Activated CD8-positive, alpha-beta T cell treated with anti-CD3 and anti-CD28 coated beads, Interleukin-2, amount 10 ng/mL, durations not matched to agents 7 days and 5 days (primary cell): ENCODE data around the gene ARPC2. TPM values are rescaled to one million over a fixed set of nuclear protein-coding genes. Genes with fewer than 3 reads are reported as not detected.
"Not testable (repeated sequence)": the region's sequence is repeated elsewhere in the genome, so short reads cannot be mapped to it uniquely, and the experiment has no call there.

Source experiments
- ATAC-seq: fragments of 150-1000 bp; cut with Tn5 transposase; one replicate; pipeline ENCODE4 v1.10.0; 2021; ENCODE audit warnings: moderate library complexity
- CTCF ChIA-PET: fragments of 350-600 bp; sonication (Branson Sonifier 250); formaldehyde crosslinking; loops from one replicate; lab custom pipeline; 2021; ENCODE audit warnings: antibody characterized with exemption; lab: Charles Lee
- POLR2A ChIA-PET: fragments of 350-600 bp; sonication (Branson Sonifier 250); formaldehyde crosslinking; loops from one replicate; lab custom pipeline; 2021; ENCODE audit warnings: antibody characterized with exemption; lab: Charles Lee
- DNase-seq: peaks from one replicate; pipeline ENCODE4 v3.0.0-alpha.2; 2020
- H3K27ac Mint-ChIP-seq: one replicate; pipeline ENCODE4 v1.8.0; 2021; ENCODE audit warnings: mild to moderate bottlenecking, mixed read lengths
- H3K27me3 Mint-ChIP-seq: one replicate; pipeline ENCODE4 v1.8.0; 2021; ENCODE audit warnings: low read depth, mixed read lengths
- H3K36me3 Mint-ChIP-seq: one replicate; pipeline ENCODE4 v1.8.0; 2021; ENCODE audit warnings: low read depth, mixed read lengths
- H3K4me1 Mint-ChIP-seq: one replicate; pipeline ENCODE4 v1.8.0; 2021; ENCODE audit warnings: low read depth, mixed read lengths
- H3K4me3 Mint-ChIP-seq: one replicate; pipeline ENCODE4 v1.8.0; 2021; ENCODE audit warnings: mild to moderate bottlenecking, mixed read lengths
- H3K9me3 Mint-ChIP-seq: one replicate; pipeline ENCODE4 v1.8.0; 2022; ENCODE audit warnings: mixed read lengths; ENCODE audit not compliant: insufficient read depth
- total RNA-seq, 2 experiments: library from RNA; stranded (reverse); gene quantifications; one replicate each; pipeline ENCODE4 v1.2.3, GENCODE V29; 2021

The ARPC2 gene
- 100 to 1,000 TPM; 821 to 844 TPM for total RNA-seq

DNA sequence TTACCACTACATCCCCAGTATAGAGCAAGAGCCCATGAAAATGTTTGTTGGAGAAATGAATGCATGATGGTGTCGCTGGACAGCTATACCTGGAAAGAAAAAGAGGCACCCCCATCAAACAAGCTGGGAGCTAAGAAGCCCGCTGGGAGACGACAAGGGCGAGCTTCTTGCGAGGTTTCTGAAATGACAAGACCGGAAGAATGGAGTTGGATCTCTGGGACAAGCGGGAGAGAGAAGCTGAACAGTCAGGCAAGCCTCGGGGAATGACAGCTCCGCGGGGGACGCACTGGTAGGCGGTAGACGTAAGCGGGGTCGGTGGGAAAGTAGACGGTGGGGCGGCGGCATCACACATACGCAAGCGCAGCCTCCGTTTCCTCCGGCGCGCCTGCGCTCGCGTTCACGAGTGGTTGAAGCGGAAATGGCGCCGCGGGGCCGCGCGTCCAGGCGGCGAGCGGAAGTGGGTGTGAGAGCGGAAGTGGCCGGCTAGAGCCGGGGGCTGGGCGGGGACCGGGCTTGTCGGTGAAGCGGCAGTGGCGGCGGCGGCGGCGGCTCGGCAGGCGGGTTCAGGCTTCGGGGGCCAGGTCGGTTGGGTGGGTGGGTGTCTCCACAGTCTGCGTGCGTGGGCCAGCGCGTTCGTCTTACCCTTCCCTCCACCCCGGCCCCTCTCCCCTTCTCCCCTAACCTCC is at the start of gene ARPC2:
Gene ARPC2 (plus strand): TSS at position 516 of the 686 bp plus-strand sequence. CDS start 282 bp downstream, outside the sequence.
- CTCF ChIA-PET, result interaction anchor here (1.8 to 9.0 kb wide), 3 partner anchors 14 to 49 kb away, joined by 8 to 97 read pairs (median 12); partner anchors contain the start of gene CXCR1

GRCh38 chr2:218168016-218168415 is 49.0 kb upstream of the ARPC2 start:
- no peaks in the 10 kb centered on the region for H3K9me3 Mint-ChIP-seq
- CTCF ChIA-PET, result interaction anchor here (0.6 to 2.8 kb wide), 21 partner anchors 8 to 122 kb away, joined by 3 to 12 read pairs (median 3); partner anchors contain the start of genes AAMP, ARPC2 and PNKD
- no peaks in the 10 kb centered on the region for H3K36me3 Mint-ChIP-seq
- H3K4me1 Mint-ChIP-seq, result peaks cover 28% of the 10 kb centered on the region
- DNase-seq (no peak), ATAC-seq (no peak)
- POLR2A ChIA-PET, result no interaction called here
- no peak overlapping the region for H3K4me3 Mint-ChIP-seq
- H3K27ac Mint-ChIP-seq, result no peak overlapping the region
- H3K27me3 Mint-ChIP-seq, result peaks cover 25% of the 10 kb centered on the region

More for the DNA sequence above, at the start of gene ARPC2:
- peak; percentile 72 for ATAC-seq
- peak within 1 kb of the TSS; percentile 93 for H3K27ac Mint-ChIP-seq
- peaks cover 48% of the 10 kb centered on the region for H3K36me3 Mint-ChIP-seq
- H3K4me3 Mint-ChIP-seq, result peak within 1 kb of the TSS; percentile 94
- peak; percentile 97 for DNase-seq
- POLR2A ChIA-PET, result interaction anchor here (0.6 to 2.8 kb wide), 8 partner anchors 8 to 54 kb away, joined by 3 to 37 read pairs (median 4); partner anchors contain the start of genes AAMP and PNKD
- no peaks in the 10 kb centered on the region for H3K9me3 Mint-ChIP-seq
- peaks cover 36% of the 10 kb centered on the region for H3K4me1 Mint-ChIP-seq
- H3K27me3 Mint-ChIP-seq, result no peaks in the 10 kb centered on the region

GRCh38 chr2:218168635-218169462 is 48.1 kb upstream of the ARPC2 start:
- Mint-ChIP-seq H3K36me3 (no peaks in the 10 kb centered on the region), H3K4me3 (no peak overlapping the region), H3K9me3 (no peaks in the 10 kb centered on the region), H3K4me1 (peaks cover 28% of the 10 kb centered on the region), H3K27me3 (peaks cover 24% of the 10 kb centered on the region), H3K27ac (no peak overlapping the region)
- POLR2A ChIA-PET, result no interaction called here
- DNase-seq (peak; percentile 84), ATAC-seq (peak; percentile 75)
- CTCF ChIA-PET, result interaction anchor here (0.7 to 2.8 kb wide), 16 partner anchors 9 to 121 kb away, joined by 3 to 12 read pairs (median 3); partner anchors contain the start of genes AAMP, ARPC2 and PNKD

DNA sequence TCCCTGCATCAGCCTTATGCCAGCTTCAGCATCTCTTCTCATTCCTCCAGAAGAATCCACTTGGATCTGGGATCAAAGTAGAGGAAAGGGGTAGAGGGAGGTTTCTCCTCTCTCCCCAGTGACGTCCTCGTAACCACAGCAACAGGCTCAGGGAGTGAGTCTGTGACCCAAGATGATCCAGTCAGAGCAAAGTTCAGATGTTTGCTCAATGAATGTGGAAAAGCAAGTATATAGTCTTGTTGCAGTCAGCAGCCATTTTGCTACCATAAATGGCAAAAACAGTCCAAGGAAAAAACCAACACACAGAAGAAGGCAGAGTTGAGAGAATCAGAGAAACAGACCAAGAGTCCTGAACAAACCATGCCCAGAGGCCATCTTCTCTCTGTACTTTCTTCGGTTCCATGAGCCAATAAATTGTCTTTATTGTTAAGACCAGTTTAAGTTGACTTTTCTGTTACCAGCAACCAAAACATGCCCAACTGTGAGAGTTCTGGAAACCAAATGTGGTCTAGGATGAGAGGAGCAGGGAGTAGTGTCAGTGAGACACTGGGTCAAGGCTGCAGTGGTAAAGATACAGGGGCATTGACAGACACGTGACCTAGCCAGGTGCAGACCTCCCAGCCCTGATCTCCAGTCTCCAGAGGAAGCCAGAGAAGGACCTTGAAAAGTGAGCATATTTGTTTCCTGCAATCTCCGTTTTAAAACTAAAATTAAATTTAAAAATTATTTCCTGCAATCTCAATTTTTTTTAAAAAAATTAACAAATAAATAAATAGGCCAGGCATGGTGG is 47.0 kb upstream of the ARPC2 start:
- peaks cover 19% of the 10 kb centered on the region for H3K27me3 Mint-ChIP-seq
- no peak overlapping the region for H3K27ac Mint-ChIP-seq
- CTCF ChIA-PET, result interaction anchor here (1.3 kb wide), 1 partner anchor 12 kb away, joined by 3 read pairs; no protein-coding TSS in a partner anchor
- no peaks in the 10 kb centered on the region for H3K9me3 Mint-ChIP-seq
- POLR2A ChIA-PET, result interaction anchor here (0.6 kb wide), 1 partner anchor 46 kb away, joined by 3 read pairs; no protein-coding TSS in a partner anchor
- no peaks in the 10 kb centered on the region for H3K36me3 Mint-ChIP-seq
- no peak for DNase-seq
- ATAC-seq, result no peak
- H3K4me3 Mint-ChIP-seq, result no peak overlapping the region
- H3K4me1 Mint-ChIP-seq, result peaks cover 28% of the 10 kb centered on the region

DNA sequence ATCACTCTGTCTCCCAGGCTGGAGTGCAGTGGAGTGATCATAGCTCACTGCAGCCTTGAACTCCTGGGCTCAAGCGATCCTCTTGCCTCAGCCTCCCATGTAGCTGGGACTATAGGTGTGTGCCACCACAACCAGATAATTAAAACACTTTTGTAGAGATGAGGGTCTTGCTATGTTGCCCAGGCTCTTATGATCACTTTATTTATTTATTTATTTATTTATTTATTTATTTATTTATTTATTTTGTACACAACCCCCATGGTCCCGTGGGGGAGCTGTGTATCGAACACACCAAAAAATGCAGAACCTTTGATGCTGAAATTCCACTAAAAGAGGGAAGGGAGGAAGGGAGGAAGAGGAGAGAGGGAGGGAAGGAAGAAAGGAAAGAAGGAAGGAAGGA is 45.2 kb upstream of the ARPC2 start:
- H3K4me3 Mint-ChIP-seq, ATAC-seq, H3K36me3 Mint-ChIP-seq, POLR2A ChIA-PET, H3K9me3 Mint-ChIP-seq, H3K27ac Mint-ChIP-seq, DNase-seq: not testable (repeated sequence)
- CTCF ChIA-PET, result interaction anchor here (0.9 to 1.7 kb wide), 4 partner anchors 12 to 224 kb away, joined by 3 to 4 read pairs (median 3); no protein-coding TSS in a partner anchor
- peaks cover 17% of the 10 kb centered on the region for H3K27me3 Mint-ChIP-seq
- peaks cover 19% of the 10 kb centered on the region for H3K4me1 Mint-ChIP-seq

GRCh38 chr2:218172845-218173244 is 44.1 kb upstream of the ARPC2 start:
- Mint-ChIP-seq H3K27me3 (peaks cover 17% of the 10 kb centered on the region), H3K36me3 (no peaks in the 10 kb centered on the region), H3K4me3 (no peak overlapping the region), H3K4me1 (peaks cover 8% of the 10 kb centered on the region), H3K27ac (no peak overlapping the region), H3K9me3 (no peaks in the 10 kb centered on the region)
- ChIA-PET POLR2A (no interaction called here), CTCF (interaction anchor here (0.9 to 1.5 kb wide), 2 partner anchors 11 to 13 kb away, joined by 3 read pairs; no protein-coding TSS in a partner anchor)
- DNase-seq (no peak), ATAC-seq (no peak)

DNA sequence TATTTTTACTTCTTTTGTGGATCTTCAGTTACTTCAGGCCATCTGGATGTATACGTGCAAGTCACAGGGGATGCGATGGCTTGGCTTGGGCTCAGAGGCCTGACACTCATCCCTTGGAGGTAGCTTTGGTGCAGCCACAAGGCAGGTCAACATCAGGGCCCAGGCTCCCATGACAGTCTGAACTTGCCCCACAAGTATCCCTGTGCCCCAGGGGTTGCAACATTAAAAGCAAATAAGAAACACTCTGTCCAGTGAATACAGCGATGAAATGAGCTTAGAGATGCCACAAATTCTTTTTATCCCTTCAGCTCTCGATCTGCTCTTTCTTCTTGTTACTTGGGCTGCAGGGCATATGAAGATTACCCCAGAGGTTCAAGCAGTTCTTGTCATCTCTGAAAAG is 37.2 kb upstream of the ARPC2 start:
- H3K4me3 Mint-ChIP-seq, result no peak overlapping the region
- peaks cover 17% of the 10 kb centered on the region for H3K27me3 Mint-ChIP-seq
- no peaks in the 10 kb centered on the region for H3K4me1 Mint-ChIP-seq
- DNase-seq, result no peak
- H3K36me3 Mint-ChIP-seq, result no peaks in the 10 kb centered on the region
- H3K9me3 Mint-ChIP-seq, result no peaks in the 10 kb centered on the region
- CTCF ChIA-PET, result no interaction called here
- no peak overlapping the region for H3K27ac Mint-ChIP-seq
- ATAC-seq, result no peak
- POLR2A ChIA-PET, result no interaction called here

DNA sequence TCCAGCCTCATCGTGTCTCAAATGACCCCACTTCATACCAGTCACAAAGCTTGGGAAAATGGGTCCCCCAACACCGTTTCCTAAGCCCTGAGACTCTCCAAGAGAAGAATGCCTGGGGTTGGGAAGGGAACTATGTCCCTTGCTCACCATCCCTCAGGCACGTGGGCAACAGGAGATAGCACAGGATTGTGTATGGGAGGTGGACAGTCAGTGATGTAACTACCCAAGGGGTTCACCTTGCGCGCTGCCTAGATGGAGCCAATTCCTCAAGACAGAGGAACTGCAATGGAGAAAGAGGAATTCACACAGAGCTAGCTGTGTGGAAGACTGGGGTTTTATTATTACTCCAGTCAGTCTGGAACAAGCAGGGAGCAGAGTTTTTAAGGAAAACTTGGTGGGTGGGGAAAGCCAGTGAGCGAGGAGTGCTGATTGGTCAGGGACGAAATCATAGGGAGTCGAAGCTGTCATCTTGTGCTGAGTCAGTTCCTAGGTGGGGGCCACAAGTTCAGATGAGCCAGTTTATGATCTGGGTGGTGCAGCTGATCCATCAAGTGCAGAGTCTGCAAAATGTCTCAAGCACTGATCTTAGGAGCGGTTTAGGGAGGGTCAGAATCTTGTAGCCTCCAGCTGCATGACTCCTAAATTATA is 36.4 kb upstream of the ARPC2 start:
- ChIA-PET POLR2A (no interaction called here), CTCF (interaction anchor here (1.2 to 1.5 kb wide), 2 partner anchors 10 to 77 kb away, joined by 3 read pairs; no protein-coding TSS in a partner anchor)
- no peaks in the 10 kb centered on the region for H3K9me3 Mint-ChIP-seq
- ATAC-seq (no peak), DNase-seq (no peak)
- H3K36me3 Mint-ChIP-seq, result no peaks in the 10 kb centered on the region
- H3K4me3 Mint-ChIP-seq, result no peak overlapping the region
- no peaks in the 10 kb centered on the region for H3K4me1 Mint-ChIP-seq
- no peak overlapping the region for H3K27ac Mint-ChIP-seq
- H3K27me3 Mint-ChIP-seq, result peaks cover 17% of the 10 kb centered on the region

DNA sequence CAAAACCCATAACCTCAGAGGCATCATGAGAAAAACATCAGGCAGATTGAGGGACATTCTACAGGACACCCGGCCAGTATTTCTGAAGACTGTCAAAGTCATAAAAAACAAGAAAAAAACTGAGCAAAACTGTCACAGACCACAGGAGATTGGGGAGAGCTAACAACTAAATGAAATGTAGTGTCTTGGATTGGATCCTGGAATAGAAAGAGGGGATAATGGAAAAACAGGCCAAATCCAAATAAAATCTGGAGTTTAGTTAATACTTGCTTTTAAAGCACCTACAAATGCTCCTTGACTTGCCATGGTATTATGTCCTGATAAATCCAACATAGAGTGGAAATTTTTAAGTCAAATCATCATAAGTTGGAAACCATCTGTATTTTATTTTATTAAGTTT is 32.7 kb upstream of the ARPC2 start:
- Mint-ChIP-seq H3K27me3 (peaks cover 13% of the 10 kb centered on the region), H3K4me3 (no peak overlapping the region), H3K4me1 (peaks cover 12% of the 10 kb centered on the region), H3K27ac (no peak overlapping the region), H3K9me3 (no peaks in the 10 kb centered on the region), H3K36me3 (no peaks in the 10 kb centered on the region)
- DNase-seq (no peak), ATAC-seq (no peak)
- ChIA-PET CTCF (interaction anchor here (0.9 to 1.7 kb wide), 3 partner anchors 46 to 73 kb away, joined by 3 to 7 read pairs (median 4); no protein-coding TSS in a partner anchor), POLR2A (no interaction called here)

- ChIA-PET POLR2A (no interaction called here), CTCF (interaction anchor here (1.0 to 1.8 kb wide), 4 partner anchors 15 to 84 kb away, joined by 3 to 9 read pairs (median 4); partner anchors contain the start of genes AAMP and PNKD)
- H3K9me3 Mint-ChIP-seq, result no peaks in the 10 kb centered on the region
- H3K4me3 Mint-ChIP-seq, result no peak overlapping the region
- DNase-seq (peak; percentile 81), ATAC-seq (peak; percentile 89)
- peaks cover 8% of the 10 kb centered on the region for H3K27me3 Mint-ChIP-seq
- no peak overlapping the region for H3K27ac Mint-ChIP-seq
- no peaks in the 10 kb centered on the region for H3K36me3 Mint-ChIP-seq
- peaks cover 12% of the 10 kb centered on the region for H3K4me1 Mint-ChIP-seq
Observed at GRCh38 chr2:218186355-218186766, 30.6 kb upstream of the ARPC2 start.
